Chondrocyte (in vitro differentiated cells): ENCODE measurements around the gene EEIG1. TPM values are rescaled to one million over a fixed set of nuclear protein-coding genes. Genes with fewer than 3 reads are reported as not detected.

Experiments used
- DNase-seq: peaks from one replicate; pipeline ENCODE4 v3.0.0; 2021; ENCODE audit warnings: mixed read lengths, low spot score
- H3K27ac Mint-ChIP-seq: one replicate; pipeline ENCODE4 v1.8.0; 2021; ENCODE audit warnings: mild to moderate bottlenecking, moderate library complexity, mixed read lengths; ENCODE audit not compliant: unreplicated experiment
- H3K27me3 Mint-ChIP-seq: 2 replicates; pipeline ENCODE4 v1.8.0; 2021; ENCODE audit warnings: low read depth, mixed read lengths
- H3K36me3 Mint-ChIP-seq: 2 replicates; pipeline ENCODE4 v1.8.0; 2021; ENCODE audit warnings: low read depth, mixed read lengths
- H3K4me1 Mint-ChIP-seq: 2 replicates; pipeline ENCODE4 v1.8.0; 2021; ENCODE audit warnings: low read depth, mild to moderate bottlenecking, mixed read lengths
- H3K4me3 Mint-ChIP-seq: one replicate; pipeline ENCODE4 v1.8.0; 2021; ENCODE audit warnings: mild to moderate bottlenecking, moderate library complexity, mixed read lengths; ENCODE audit not compliant: unreplicated experiment
- H3K9me3 Mint-ChIP-seq: 2 replicates; pipeline ENCODE4 v1.8.0; 2021; ENCODE audit warnings: low read depth, mixed read lengths
- total RNA-seq: library from RNA; stranded (reverse); gene quantifications from 3 replicates; pipeline ENCODE4 v1.2.1, GENCODE V29; 2021
- TF ChIP-seq, protein P1 (sequence below): fragments of 200-600 bp; sonication (generic); IDR thresholded peaks from 2 replicates; pipeline ENCODE4 v1.5.0; 2021; ENCODE audit warnings: antibody characterized with exemption, mild to moderate bottlenecking, moderate library complexity

The EEIG1 gene
- total RNA-seq, 1 donor from 2014 or later, result 63.0 TPM

DNA sequence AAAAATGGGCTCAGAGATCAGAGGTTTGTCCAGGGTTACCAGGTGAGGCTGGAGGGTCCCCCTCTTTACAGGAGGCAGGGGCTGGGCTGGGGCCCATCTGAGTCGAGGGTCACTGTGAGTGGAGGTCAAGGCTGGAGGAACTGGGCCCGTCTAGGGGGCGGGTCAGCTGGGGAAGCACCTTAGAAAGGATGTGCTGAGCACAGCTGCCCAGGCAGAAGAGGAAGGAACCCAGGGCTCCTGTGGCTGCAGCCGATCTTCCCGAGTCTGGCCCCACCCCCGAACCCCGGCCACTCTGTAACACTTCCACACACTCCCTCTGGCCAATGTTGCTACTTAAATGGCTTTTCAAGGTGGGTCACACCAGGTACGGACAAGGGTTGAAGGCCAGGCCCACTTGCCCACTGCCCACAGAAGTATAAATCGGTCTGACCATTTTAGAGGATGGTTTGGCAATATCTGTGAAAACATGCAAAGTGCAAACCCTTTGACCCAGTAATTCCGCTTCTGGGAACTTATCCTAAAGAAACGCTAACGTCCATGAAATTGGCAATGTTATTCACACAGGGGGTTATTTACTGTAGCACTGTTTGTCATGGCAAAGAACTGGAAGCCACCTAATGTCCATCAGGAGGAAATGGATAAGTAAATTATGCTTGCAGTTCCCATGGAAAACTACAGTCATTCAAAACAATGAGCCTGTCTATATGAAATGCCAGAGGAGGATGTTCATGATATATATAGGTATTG lies 30.5 kb upstream of the EEIG1 start:
- Mint-ChIP-seq H3K4me1 (peaks cover 3% of the 10 kb centered on the region), H3K4me3 (no peak overlapping the region)

DNA sequence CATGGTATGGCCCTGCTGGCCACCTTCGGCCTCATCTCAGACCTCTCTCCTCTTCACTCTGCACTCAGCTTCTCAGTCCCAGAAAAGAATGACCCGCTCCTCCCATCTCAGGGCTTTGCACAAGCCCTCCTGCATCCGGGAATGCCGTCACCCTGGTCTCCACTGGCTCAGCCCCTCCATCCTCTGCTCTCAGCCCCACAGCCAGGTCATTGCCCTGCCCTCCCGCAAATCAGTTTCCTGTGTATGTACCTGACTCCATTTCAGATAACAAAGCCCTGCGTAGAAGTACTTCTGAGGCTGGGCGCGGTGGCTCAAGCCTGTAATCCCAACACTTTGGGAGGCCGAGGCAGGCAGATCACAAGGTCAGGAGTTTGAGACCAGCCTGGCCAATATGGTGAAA lies 28.9 kb upstream of the EEIG1 start:
- DNase-seq, result no peak
- TF ChIP-seq, protein P1, sequence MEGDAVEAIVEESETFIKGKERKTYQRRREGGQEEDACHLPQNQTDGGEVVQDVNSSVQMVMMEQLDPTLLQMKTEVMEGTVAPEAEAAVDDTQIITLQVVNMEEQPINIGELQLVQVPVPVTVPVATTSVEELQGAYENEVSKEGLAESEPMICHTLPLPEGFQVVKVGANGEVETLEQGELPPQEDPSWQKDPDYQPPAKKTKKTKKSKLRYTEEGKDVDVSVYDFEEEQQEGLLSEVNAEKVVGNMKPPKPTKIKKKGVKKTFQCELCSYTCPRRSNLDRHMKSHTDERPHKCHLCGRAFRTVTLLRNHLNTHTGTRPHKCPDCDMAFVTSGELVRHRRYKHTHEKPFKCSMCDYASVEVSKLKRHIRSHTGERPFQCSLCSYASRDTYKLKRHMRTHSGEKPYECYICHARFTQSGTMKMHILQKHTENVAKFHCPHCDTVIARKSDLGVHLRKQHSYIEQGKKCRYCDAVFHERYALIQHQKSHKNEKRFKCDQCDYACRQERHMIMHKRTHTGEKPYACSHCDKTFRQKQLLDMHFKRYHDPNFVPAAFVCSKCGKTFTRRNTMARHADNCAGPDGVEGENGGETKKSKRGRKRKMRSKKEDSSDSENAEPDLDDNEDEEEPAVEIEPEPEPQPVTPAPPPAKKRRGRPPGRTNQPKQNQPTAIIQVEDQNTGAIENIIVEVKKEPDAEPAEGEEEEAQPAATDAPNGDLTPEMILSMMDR, result no peak
- peaks cover 6% of the 10 kb centered on the region for H3K4me1 Mint-ChIP-seq
- H3K27ac Mint-ChIP-seq, result no peak overlapping the region
- H3K36me3 Mint-ChIP-seq, result peaks cover 2% of the 10 kb centered on the region
- no peaks in the 10 kb centered on the region for H3K27me3 Mint-ChIP-seq
- peaks cover 4% of the 10 kb centered on the region for H3K9me3 Mint-ChIP-seq
- H3K4me3 Mint-ChIP-seq, result no peak overlapping the region

More for the DNA sequence above, 30.5 kb upstream of the EEIG1 start:
- no peak overlapping the region for H3K27ac Mint-ChIP-seq
- DNase-seq, result no peak
- no peaks in the 10 kb centered on the region for H3K27me3 Mint-ChIP-seq
- TF ChIP-seq, protein P1, result no peak
- peaks cover 4% of the 10 kb centered on the region for H3K9me3 Mint-ChIP-seq
- H3K36me3 Mint-ChIP-seq, result peaks cover 2% of the 10 kb centered on the region

DNA sequence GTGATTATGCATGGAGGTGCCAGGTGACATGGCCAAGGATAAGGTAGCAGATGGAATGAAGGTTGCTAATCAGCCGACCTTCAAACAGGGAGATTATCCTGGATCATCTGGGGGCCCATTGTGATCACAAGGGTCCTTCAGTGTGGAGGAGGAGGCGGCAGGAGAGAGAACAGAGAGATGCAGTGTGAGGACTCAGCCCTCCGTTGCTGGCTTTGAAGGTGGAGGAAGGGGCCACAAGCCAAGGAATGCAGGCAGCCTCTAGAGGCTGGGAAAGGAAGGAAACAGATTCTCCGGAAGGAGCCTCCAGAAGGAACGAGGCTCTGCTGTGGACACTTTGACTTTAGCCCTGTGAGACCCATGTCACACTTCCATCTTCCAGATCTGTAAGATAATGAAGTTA lies 27.4 kb upstream of the EEIG1 start:
- H3K4me3 Mint-ChIP-seq, result no peak overlapping the region
- H3K4me1 Mint-ChIP-seq, result peaks cover 6% of the 10 kb centered on the region

DNA sequence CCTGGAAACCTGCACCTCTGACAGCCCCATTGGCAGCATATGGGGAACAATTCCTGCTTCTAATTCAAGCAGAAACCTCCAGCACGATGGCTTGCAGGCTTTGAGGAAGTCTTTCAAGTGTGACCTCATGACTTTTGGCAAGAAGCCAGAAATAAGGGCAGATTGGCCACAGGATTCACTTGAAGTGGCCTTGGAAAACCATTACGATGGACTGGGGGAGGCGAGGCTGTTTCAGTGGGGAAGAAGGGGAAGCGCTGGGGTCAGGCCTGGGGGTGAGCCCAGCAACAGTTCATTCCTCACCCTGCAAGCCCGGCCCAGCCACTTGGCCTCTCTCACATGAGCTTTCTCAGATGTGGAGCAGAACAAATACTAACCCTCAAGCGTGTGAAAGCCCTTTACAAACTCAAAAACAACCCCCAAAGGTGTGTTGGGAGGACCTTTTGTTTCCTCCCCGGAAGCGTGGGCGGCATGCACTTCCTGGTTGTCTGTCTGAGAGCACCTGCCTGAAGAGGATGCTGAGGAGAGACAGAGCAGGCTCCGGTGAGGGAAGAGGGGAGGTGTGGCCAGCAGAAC lies 26.9 kb upstream of the EEIG1 start:
- Mint-ChIP-seq H3K4me3 (no peak overlapping the region), H3K36me3 (peaks cover 2% of the 10 kb centered on the region), H3K9me3 (peaks cover 4% of the 10 kb centered on the region), H3K27me3 (no peaks in the 10 kb centered on the region), H3K4me1 (peaks cover 6% of the 10 kb centered on the region), H3K27ac (no peak overlapping the region)
- TF ChIP-seq, protein P1, result no peak
- DNase-seq, result no peak

More for the DNA sequence above, 27.4 kb upstream of the EEIG1 start:
- peaks cover 2% of the 10 kb centered on the region for H3K36me3 Mint-ChIP-seq
- H3K9me3 Mint-ChIP-seq, result peaks cover 4% of the 10 kb centered on the region
- H3K27ac Mint-ChIP-seq, result no peak overlapping the region
- TF ChIP-seq, protein P1, result no peak
- DNase-seq, result no peak
- no peaks in the 10 kb centered on the region for H3K27me3 Mint-ChIP-seq

DNA sequence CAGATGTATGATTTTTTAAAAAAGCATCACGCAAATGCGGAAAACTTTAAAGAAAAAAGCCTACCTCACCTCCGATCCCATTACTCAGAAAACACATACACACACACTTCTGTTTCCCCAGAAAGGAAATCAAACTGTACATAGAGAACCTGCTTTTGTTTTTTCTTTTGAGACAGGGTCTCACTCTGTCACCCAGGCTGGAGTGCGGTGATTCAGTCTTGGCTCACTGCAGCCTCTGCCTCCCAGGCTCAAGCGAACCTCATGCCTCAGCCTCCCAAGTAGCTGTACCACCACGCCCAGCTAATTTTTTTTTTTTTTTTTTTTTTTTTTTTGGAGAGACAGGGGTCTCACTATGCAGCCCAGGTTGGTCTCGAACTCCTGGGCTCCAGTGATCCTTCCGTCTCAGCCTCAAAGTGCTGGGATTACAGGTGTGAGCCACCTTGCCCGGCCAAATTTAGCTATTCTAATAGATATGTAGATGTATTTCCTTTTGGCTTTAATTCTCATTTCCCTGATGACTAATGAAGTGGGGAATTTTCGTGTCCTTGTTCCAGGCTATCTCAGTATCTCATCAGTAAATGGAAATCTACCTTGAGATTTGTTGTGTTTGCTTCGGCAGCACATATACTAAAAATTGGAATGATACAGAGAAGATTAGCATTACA lies 25.7 kb upstream of the EEIG1 start:
- H3K4me3 Mint-ChIP-seq, result no peak overlapping the region
- no peak for DNase-seq
- no peak overlapping the region for H3K27ac Mint-ChIP-seq
- peaks cover 4% of the 10 kb centered on the region for H3K9me3 Mint-ChIP-seq
- TF ChIP-seq, protein P1, result no peak
- peaks cover 13% of the 10 kb centered on the region for H3K4me1 Mint-ChIP-seq
- no peaks in the 10 kb centered on the region for H3K27me3 Mint-ChIP-seq
- peaks cover 2% of the 10 kb centered on the region for H3K36me3 Mint-ChIP-seq
